ENCODE measurements around the gene KCNN1.
"Not testable (repeated sequence)": the region's sequence is repeated elsewhere in the genome, so short reads cannot be mapped to it uniquely, and the experiment has no call there.

KCNN1 gene

DNA sequence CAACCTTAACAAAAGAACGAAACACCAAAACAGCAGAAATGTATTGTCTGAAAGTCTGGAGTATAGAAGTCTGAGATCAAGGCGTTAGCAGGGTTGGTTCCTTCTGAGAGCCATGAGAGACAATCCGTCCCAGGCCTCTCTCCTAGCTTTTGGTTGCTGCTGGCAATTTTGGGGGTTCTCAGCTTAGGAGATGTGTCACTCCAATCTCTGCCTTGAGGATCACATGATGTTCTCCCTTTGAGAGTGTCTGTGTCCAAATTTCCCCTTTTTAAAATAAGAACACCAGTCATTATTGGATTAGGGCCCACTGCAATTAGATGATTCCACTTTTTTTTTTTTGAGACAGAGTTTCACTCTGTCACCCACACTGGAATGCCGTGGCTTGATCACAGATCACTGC lies 10.1 kb downstream of the KCNN1 start:
- H3K9me3 ChIP-seq (ENCODE audit: severe bottlenecking) = no peaks in the 10 kb centered on the region
- no peak overlapping the region for H3K4me3 ChIP-seq (ENCODE audit: severe bottlenecking)
- H3K4me1 ChIP-seq (ENCODE audit: insufficient read depth, poor library complexity, severe bottlenecking) = no peaks in the 10 kb centered on the region
- ATAC-seq (ENCODE audit: low read depth) = no peak
- H3K27me3 ChIP-seq (ENCODE audit: insufficient read depth, poor library complexity, severe bottlenecking) = no peaks in the 10 kb centered on the region
- H3K27ac ChIP-seq (ENCODE audit: poor library complexity, severe bottlenecking) = no peak overlapping the region
- no peaks in the 10 kb centered on the region for H3K36me3 ChIP-seq (ENCODE audit: low read depth)
- TF ChIP-seq, protein P1, sequence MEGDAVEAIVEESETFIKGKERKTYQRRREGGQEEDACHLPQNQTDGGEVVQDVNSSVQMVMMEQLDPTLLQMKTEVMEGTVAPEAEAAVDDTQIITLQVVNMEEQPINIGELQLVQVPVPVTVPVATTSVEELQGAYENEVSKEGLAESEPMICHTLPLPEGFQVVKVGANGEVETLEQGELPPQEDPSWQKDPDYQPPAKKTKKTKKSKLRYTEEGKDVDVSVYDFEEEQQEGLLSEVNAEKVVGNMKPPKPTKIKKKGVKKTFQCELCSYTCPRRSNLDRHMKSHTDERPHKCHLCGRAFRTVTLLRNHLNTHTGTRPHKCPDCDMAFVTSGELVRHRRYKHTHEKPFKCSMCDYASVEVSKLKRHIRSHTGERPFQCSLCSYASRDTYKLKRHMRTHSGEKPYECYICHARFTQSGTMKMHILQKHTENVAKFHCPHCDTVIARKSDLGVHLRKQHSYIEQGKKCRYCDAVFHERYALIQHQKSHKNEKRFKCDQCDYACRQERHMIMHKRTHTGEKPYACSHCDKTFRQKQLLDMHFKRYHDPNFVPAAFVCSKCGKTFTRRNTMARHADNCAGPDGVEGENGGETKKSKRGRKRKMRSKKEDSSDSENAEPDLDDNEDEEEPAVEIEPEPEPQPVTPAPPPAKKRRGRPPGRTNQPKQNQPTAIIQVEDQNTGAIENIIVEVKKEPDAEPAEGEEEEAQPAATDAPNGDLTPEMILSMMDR (IDR thresholded peaks at IDR 0.05; ENCODE audit: poor library complexity, severe bottlenecking) = no peak
- DNase-seq (ENCODE audit: low spot score) = no peak

DNA sequence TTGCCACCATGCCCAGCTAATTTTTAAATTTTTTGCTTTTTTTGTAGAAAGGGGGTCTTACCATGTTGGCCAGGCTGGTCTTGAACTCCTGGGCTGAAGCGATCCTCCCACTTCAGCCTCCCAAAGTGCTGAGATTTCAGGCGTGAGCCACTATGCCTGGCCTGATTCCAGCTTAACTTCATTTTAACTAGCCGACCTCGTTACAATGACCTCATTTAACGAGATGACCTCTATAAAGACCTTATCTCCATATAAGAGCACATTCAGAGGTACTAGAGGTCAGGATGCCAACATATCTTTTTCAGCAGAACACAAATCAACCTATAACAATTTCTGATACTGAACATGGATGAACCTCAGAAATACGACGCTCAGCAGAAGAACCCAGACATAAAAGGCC lies 10.6 kb downstream of the KCNN1 start:
- TF ChIP-seq, protein P1 (IDR thresholded peaks at IDR 0.05; ENCODE audit: poor library complexity, severe bottlenecking) = no peak
- Histone ChIP-seq H3K36me3 (ENCODE audit: low read depth) (no peaks in the 10 kb centered on the region), H3K9me3 (ENCODE audit: severe bottlenecking) (no peaks in the 10 kb centered on the region), H3K4me1 (ENCODE audit: insufficient read depth, poor library complexity, severe bottlenecking) (no peaks in the 10 kb centered on the region), H3K27ac (ENCODE audit: poor library complexity, severe bottlenecking) (no peak overlapping the region), H3K4me3 (ENCODE audit: severe bottlenecking) (no peak overlapping the region), H3K27me3 (ENCODE audit: insufficient read depth, poor library complexity, severe bottlenecking) (no peaks in the 10 kb centered on the region)
- DNase-seq (ENCODE audit: low spot score) (no peak), ATAC-seq (ENCODE audit: low read depth) (no peak)

DNA sequence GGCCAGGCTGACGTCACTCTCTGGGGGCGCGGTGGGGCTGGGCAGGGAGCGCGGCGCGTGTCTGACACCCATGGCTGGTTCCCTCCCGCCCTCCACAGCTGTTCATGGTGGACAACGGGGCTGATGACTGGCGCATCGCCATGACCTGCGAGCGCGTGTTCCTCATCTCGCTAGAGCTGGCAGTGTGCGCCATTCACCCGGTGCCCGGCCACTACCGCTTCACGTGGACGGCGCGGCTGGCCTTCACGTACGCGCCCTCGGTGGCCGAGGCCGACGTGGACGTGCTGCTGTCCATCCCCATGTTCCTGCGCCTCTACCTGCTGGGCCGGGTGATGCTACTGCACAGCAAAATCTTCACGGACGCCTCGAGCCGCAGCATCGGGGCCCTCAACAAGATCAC lies 14.7 kb downstream of the KCNN1 start:
- TF ChIP-seq, protein P1 (IDR thresholded peaks at IDR 0.05; ENCODE audit: poor library complexity, severe bottlenecking) = no peak
- ATAC-seq (ENCODE audit: low read depth) = no peak

DNA sequence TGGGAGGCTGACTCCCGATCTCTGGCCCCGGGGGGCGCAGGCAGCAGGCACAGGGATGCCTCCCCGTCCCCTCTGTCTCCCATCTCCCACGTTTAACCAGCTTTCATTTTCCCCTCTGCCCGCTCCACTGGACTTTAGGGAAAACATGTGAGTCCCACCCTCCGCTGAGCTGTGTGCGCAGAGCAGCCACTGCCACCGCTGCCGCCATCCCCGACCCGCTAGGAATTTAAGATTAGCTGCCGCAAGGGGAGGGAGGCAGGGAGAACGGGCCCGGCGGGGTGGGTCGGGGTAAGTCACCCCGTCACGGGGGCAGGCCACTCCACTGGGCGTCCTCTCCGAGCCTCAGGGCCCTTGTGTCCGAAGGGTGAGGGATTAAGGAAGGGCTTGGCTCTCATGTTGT lies 15.5 kb downstream of the KCNN1 start:
- Histone ChIP-seq H3K36me3 (ENCODE audit: low read depth) (no peaks in the 10 kb centered on the region), H3K27ac (ENCODE audit: poor library complexity, severe bottlenecking) (no peak overlapping the region), H3K9me3 (ENCODE audit: severe bottlenecking) (no peaks in the 10 kb centered on the region), H3K27me3 (ENCODE audit: insufficient read depth, poor library complexity, severe bottlenecking) (no peaks in the 10 kb centered on the region), H3K4me1 (ENCODE audit: insufficient read depth, poor library complexity, severe bottlenecking) (no peaks in the 10 kb centered on the region), H3K4me3 (ENCODE audit: severe bottlenecking) (no peak overlapping the region)
- ATAC-seq (ENCODE audit: low read depth) (no peak), DNase-seq (ENCODE audit: low spot score) (no peak)
- TF ChIP-seq, protein P1 (IDR thresholded peaks at IDR 0.05; ENCODE audit: poor library complexity, severe bottlenecking) = no peak

More for the DNA sequence above, 14.7 kb downstream of the KCNN1 start:
- H3K9me3 ChIP-seq (ENCODE audit: severe bottlenecking) = no peaks in the 10 kb centered on the region
- H3K4me1 ChIP-seq (ENCODE audit: insufficient read depth, poor library complexity, severe bottlenecking) = no peaks in the 10 kb centered on the region
- no peaks in the 10 kb centered on the region for H3K36me3 ChIP-seq (ENCODE audit: low read depth)
- H3K27ac ChIP-seq (ENCODE audit: poor library complexity, severe bottlenecking) = no peak overlapping the region
- DNase-seq (ENCODE audit: low spot score) = no peak
- H3K27me3 ChIP-seq (ENCODE audit: insufficient read depth, poor library complexity, severe bottlenecking) = no peaks in the 10 kb centered on the region
- H3K4me3 ChIP-seq (ENCODE audit: severe bottlenecking) = no peak overlapping the region

DNA sequence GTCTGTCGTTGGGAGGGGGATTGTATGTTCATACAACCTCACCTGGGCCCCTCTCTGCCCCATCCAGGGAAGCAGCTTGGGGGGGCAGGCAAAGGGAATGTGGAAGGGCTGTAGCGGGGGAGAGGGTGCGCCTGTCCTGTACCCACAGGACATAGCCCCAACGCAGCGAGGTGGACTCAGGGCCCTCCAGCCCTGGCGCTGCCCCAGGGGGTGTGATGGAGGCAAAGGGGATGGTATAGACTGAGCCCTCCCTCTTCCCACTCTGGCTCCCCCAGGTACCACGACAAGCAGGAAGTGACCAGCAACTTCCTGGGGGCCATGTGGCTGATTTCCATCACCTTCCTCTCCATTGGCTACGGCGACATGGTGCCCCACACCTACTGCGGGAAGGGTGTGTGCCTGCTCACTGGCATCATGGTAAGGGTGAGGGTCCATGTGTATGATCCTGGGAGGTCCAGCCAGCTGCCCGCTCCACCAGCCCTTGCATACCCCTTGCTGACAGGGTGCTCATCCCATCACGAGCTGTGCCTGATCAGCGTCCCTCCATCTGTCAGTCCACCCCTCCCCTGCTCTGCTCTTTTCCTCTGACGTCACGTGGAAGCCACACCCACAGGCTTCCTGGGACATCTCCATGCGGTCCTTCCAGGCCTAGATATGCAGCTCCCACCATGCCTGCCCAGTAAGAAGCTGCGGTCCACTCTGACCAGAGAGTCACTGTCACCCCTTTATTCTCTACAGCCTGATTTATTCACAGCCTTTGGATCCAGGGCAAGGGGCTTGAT lies 18.3 kb downstream of the KCNN1 start:
- Histone ChIP-seq H3K27ac (ENCODE audit: poor library complexity, severe bottlenecking) (no peak overlapping the region), H3K27me3 (ENCODE audit: insufficient read depth, poor library complexity, severe bottlenecking) (no peaks in the 10 kb centered on the region), H3K36me3 (ENCODE audit: low read depth) (no peaks in the 10 kb centered on the region), H3K4me1 (ENCODE audit: insufficient read depth, poor library complexity, severe bottlenecking) (no peaks in the 10 kb centered on the region), H3K9me3 (ENCODE audit: severe bottlenecking) (no peaks in the 10 kb centered on the region), H3K4me3 (ENCODE audit: severe bottlenecking) (no peak overlapping the region)
- no peak for DNase-seq (ENCODE audit: low spot score)
- ATAC-seq (ENCODE audit: low read depth) = no peak
- TF ChIP-seq, protein P1 (IDR thresholded peaks at IDR 0.05; ENCODE audit: poor library complexity, severe bottlenecking) = no peak

DNA sequence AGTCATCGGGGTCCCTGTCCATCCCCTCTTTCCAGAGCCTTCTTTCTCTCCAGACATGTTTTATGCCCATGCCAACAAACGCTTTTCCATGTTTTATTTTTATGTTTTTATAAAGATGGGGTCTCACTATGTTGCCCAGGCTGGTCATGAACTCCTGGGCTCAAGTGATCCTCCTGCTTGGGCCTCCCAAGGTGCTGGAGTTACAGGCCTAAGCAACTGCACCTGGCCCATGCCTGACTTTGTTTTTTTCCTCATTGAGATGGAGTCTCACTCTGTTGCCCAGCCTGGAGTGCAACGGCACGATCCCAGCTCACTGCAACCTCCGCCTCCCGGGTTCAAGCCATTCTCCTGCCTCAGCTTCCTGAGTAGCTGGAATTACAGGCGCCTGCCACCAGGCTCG lies 19.7 kb downstream of the KCNN1 start:
- not testable (repeated sequence) for DNase-seq (ENCODE audit: low spot score); H3K4me1 ChIP-seq (ENCODE audit: insufficient read depth, poor library complexity, severe bottlenecking); H3K36me3 ChIP-seq (ENCODE audit: low read depth); ATAC-seq (ENCODE audit: low read depth); H3K27ac ChIP-seq (ENCODE audit: poor library complexity, severe bottlenecking); H3K27me3 ChIP-seq (ENCODE audit: insufficient read depth, poor library complexity, severe bottlenecking); H3K9me3 ChIP-seq (ENCODE audit: severe bottlenecking); H3K4me3 ChIP-seq (ENCODE audit: severe bottlenecking)
